Skeletal muscle cell (primary cell): Measurements from ENCODE around the gene ALDH3A1.

Experiments used
- DNase-seq: peaks from one replicate; pipeline ENCODE4 v3.0.0-alpha.2; 2010; ENCODE audit warnings: low read depth
- H3K4me3 ChIP-seq: 2 replicates; pipeline ENCODE4 v1.5.1; 2011; ENCODE audit warnings: low read depth, mild to moderate bottlenecking, control low read depth, low read length, moderate library complexity

Gene ALDH3A1

DNA sequence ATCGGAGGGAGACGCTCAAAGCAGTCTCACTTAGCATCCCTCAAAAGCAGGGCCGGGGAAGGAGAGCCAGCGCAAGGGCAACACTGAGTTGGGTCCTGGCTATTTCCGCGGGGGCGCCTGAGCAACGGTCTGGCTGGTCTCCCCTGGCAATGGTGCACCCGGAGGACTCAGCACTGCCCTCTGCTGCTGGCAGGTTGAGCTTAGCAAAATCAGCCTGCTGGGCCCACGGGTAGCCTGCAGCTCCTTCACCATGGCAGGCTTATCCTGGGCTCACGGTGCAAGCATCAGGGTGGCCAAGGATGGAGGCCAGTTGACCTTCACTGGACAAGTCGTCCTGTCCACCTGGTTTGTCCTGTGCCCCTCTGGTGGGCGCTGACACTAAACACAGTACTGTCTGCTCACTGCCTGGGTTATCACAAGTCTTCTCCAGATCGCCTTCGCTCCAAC lies 14.4 kb upstream of the ALDH3A1 start:
- no peak for DNase-seq

DNA sequence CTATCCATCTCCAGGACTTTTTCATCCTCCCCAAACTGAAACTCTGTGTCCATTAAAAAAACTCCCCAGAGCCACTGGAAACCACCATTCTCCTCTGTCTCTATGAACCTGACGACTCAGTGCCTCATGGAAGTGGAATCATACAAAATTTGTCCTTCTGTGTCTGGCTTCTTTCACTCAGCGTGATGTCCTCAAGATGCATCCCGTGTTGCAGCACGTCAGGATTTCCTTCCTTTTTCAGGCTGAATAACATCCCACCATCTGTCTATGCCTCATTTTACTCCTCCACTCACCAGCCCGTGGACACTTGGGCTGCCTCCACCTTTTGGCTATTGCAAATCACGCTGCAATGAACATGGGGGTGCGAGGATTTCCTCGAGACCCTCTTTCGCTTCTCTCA lies 12.6 kb upstream of the ALDH3A1 start:
- DNase-seq = no peak
- H3K4me3 ChIP-seq = no peak overlapping the region

More for the DNA sequence above, 14.4 kb upstream of the ALDH3A1 start:
- H3K4me3 ChIP-seq = no peak overlapping the region

DNA sequence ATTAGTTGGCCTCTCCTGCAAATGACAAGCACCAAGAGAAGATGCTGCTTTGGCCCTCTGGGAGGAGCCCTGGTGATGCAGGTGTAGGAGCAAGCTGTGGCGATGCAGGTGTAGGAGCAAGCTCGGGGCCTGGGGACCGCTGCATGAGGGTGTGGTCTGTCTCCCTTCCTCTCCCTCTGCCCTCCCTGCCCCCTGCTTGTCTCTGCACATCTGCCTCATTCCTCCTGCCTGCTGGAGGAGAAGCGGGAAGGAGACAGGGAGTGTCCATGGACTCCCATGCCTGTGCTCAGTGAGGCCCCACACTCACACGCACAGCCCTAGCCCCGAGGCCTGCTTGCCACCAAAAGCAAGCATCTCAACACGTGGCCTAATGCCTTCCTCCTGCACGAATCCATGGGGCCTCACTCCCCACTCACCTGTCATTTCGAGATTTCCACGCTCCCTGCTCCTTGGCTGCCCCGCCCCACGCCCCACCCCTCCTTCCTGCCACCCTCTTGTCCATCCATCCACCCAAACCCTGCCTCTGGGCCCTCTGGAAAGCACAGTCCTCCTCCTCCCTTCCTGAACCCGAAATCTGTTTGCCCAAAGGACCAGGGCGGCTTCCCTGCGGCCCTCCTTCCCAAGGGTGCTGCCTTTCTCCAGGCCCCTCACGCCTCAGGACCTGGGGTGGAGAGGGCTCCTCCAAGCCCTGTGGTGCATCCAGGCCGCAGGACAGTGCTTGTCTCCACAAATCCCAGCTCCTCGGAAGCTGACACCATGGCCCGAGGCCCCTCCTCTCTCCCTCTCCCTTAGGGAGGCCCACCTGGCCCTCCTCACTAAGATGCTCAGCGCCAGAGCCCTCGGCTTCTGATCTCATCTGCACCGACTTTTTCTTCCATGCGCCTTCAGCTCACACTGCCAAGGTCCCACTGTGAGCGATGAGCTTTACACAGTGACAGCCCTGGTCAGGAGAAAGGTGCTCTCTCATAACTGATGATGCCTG lies 11.8 kb upstream of the ALDH3A1 start:
- DNase-seq = no peak
- no peak overlapping the region for H3K4me3 ChIP-seq

DNA sequence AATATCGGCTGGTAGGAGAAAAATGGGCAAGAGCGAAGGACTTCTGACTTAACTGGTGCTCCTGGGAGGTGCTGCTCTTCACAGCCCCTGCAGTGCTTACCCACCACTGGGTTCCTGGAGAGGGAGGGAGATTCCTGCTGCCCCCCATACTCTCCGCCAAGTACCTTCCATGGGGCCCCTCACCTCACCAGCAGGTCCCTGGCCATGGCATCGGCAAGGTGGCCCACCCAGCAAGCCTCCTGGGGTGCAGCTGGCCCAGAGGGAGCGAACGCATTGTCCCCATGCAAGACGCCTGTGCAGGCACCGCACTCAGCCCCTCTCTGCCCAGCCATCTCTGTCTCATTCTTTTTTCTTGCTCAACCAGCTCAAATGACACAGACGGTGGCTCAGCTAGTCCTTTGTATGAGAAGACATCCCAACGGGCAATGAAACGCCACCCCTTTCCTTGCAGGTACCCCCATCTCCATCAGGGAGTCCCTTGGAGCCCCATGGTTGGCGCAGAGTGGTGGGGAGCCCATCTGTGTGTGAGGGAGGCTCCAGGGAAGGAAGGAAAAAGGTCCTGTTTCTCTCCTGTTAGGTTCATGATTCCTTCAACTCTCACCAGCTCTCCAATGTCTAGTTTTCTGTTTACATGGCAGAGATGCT lies 9.6 kb upstream of the ALDH3A1 start:
- DNase-seq = no peak
- H3K4me3 ChIP-seq = no peak overlapping the region

DNA sequence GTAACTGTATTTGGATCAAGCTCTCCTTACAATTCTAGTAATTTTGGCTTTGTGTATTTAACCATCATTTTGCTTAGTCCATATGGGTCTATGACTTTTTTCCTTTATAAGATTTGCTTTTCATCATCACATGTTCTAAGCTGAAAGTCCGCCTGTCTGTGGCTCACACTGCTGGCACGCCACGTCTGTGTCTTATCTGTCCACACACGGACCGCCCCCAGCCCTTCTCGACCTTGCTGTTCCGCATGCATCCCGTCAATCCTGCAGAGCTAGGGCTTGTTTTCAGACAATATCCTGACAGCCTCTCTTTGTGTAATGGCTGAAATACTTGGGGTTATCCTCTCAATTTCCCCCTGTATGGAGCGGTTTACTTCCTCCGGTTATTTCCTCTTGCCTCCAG lies 8.4 kb upstream of the ALDH3A1 start:
- H3K4me3 ChIP-seq = no peak overlapping the region
- no peak for DNase-seq

DNA sequence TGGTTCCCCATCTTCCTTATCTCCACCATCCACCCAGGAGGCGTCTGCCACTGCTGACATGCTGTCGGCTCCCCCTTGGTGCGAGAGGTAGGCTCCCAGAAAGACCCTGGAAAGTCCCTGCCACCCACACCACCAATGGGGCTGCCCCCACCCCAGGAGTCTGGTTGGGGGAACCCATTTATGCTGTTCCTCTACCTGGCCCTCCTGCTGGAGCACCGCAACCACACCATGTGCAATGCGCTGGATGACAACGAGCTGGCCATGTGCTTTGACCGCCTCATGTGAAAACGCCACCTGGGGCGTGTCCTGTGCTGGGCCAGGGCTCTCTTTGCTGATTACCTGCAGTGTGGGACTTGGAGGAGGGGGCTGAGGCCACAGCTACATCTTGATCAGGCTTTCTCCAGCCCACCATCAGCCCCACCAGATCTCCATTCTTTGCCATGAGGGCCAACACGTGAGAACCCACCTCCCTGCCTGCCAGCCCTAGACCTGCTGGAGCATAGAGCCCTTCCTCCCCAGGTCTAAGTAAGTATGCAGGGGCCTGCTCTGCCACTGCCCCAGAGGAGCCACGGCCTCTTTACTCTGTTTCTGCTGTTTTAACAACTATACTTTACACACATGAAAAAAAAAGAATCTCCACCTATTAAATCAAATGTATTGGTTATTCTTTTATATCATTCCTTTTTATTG lies 7.9 kb upstream of the ALDH3A1 start:
- DNase-seq = no peak
- H3K4me3 ChIP-seq = no peak overlapping the region

DNA sequence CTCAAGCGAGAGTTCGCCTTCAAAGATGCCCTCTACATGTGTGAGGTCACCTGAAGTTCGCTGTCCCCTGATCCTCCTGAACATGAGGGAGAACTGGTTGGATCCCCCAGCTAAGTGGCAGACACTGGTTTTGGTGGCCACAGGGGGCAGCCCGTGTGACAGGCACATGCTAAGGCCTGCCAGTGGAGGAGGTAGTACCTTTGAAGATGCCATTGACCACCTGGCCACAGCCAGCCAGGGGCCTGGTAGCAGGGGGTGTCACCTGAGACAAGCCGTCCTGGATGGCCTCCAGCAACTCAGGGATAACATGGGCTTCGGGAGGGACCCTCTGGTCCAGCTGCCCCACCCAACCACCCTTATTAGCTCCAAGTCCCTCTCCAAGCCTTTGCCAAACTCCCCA lies 7.3 kb upstream of the ALDH3A1 start:
- H3K4me3 ChIP-seq = no peak overlapping the region
- DNase-seq = no peak

DNA sequence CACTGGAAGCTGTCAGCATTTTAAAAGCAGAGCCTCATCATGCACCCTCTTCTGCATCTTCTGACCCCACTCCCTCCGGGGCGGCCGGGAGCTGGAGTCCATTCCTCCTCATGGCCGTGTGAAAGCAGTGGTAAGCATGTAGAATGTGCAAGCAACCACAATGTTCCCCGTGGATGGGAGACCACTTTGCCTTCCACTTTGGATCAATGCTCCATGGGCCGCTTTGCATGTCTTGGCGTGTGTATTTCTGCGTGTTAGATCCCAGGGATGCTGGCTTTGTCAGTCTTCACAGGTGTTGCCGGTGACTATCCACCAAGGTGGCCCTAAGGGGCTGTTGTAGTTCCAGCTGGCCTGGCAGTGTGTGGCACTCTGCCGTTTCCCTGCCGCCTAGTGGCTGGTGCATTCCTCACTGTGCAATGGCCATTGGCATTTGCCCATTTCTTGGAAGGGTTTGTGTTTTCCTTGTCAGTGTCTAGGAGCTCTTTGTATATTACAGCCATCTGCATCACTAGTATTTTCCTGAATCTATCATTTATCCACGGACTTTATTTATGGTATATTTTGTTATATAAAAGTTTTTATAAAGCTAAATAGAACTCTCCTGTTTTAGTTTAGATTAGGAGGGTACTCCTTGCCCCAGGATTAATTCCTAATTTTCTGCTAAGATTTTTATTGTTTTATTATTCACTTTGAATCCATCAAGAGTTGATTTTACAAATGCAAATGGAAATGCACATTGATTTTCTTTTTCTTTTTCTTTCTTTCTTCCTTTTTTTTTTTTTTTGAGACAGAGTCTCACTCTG lies 5.8 kb upstream of the ALDH3A1 start:
- no peak for DNase-seq
- H3K4me3 ChIP-seq = no peak overlapping the region

DNA sequence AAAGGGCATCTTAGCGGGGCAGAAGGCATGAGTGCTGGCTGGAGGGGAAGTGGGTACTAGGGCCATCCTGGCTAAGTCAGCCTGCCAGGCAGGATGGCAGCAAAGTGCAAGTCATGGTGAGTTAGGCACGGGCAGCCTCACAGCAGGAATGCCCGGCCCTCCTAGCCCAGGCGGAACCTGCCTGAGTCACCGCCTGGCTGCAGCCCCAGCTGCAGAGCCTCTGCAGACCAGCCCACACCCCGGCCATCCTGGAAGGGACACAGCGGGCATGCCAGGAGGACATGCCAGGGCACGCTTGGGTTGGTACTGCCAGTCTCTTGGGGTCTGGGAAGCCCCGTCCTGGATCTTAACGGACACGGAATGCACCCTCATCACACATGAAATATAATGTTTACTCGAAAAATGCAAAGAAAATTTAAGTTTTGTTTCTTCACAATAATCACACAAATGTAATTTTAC lies 5.0 kb upstream of the ALDH3A1 start:
- DNase-seq = peak; percentile 31
- H3K4me3 ChIP-seq = no peak overlapping the region

DNA sequence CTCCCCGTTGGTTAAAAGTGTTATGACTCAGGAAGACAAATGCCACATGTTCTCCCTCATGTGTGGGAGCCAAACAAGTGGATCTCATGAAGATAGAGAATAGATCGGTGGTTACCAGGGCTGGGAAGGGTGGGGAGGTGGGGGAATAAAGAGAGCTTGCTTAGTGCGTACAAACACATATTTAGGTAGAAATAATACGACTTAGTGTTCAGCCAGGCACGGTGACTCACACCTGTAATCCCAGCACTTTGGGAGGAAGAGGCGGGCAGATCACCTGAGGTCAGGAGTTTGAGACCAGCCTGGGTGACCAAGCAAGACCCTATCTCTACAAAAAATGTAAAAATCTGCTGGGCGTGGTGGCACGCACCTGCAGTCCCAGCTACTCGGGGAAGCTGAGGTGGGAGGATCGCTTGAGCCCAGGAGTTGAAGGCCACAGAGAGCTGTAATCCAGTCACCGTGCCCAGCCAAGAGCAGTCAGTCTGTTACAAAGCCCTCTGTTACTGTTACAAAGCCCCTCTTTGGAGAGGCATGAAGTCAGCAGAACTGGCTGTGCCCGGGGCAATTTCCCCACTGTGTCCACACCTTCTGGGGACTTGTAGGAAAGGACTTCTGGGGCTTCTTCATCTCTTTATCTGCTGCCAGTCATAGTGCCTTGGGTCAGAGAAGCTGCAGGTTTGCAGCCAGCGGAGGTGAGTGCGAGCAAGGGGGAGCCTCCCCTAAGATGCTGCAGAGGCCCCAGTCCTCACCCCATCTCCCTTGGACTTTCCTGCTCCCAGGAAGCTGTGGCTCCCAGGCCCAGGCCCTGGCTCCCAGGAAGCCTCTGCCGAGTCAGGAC lies 4.3 kb upstream of the ALDH3A1 start:
- no peak overlapping the region for H3K4me3 ChIP-seq
- no peak for DNase-seq

DNA sequence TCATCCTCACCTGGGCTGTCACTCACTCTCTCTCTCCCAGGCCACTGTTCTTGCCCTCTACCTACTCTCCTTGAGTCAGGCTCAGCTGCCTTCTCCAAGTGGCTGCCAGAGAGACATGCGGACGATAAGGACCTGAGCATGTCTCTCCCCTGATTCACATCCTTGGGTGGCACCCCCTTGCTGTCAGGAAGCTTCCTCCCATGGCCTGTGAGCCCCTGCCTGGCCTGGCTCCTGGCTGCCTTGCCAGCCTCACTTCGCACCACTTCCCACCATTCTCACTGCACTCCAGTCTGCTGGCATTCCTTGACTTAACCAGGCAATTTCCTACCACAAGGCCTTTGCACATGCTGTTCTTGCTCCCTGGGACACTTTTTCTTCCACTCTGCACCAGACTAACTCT lies 2.7 kb upstream of the ALDH3A1 start:
- H3K4me3 ChIP-seq = no peak overlapping the region
- DNase-seq = no peak

DNA sequence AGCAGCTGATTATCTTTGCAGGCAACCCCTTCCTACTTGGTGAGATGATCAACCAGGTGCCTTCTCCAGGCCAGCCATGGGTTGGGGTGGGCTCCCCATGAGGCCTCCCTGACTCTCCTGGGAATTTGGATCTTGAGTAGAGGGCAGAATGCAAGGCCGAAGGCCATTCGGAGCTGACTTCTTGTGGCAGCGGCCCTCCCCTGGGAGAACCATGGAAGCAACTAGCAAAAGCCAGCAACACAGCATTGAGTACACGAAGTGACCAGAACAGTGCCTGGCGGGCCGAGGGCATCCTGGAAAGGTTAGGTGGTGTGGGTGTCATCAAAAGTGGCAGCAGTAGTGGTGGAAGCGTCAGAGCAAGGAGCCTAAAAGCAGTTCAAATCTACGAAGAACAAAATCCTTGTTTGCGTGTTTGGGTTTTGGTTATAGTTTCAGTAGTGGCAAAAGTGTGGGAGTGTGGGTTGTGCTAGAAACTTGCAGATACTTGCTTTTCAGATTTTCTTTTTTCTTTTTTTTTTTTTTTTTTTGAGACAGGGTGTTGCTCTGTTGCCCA lies 2.0 kb upstream of the ALDH3A1 start:
- H3K4me3 ChIP-seq = no peak overlapping the region
- DNase-seq = no peak

DNA sequence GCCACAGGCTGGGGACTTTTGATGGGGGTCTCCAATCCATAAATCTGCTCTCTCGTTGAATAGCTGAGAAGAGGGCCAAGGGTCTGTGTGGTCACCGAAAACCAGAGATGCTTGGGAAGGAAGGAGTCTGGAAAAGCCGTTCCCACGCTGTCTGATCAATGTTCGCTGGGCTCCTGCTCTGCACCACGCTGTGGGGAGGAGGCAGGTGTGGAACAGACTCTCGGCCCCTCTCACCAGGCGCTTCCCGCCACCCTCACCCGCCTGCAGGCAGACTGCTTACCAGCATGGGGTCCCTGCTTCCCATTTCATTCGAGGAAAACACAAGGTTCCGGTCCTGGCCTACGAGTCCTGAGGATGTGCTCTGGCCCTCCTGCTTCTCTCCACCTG lies 702 bp upstream of the ALDH3A1 start:
- H3K4me3 ChIP-seq = no peak overlapping the region
- no peak for DNase-seq

DNA sequence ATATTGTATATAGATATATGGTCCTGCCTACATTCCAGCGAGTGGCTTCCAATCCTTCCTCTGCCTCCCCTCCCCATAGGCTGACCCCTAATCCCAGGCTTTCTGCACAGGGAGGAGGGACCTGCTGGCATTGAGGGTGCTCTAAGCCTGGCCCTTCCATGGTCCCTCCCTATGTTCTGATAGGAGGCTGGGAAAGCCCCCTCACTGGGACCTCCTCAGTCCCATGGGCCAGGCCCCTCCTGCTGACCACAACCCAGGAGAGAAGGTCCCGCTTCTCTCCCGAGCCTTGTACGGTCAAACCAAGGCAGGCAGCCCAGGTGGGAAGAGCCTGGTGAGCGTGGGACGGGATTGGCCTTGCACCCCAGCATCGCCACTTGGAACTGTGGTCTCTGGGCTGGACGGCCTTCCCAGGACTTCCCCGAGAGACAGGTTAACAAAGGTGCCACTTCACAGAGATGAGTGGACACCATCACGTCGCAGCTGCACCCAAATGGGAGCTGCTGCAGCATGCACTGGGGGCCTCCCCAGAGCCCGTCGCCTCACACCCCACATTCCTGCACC lies 859 bp downstream of the ALDH3A1 start:
- DNase-seq = no peak
- H3K4me3 ChIP-seq = no peak overlapping the region

DNA sequence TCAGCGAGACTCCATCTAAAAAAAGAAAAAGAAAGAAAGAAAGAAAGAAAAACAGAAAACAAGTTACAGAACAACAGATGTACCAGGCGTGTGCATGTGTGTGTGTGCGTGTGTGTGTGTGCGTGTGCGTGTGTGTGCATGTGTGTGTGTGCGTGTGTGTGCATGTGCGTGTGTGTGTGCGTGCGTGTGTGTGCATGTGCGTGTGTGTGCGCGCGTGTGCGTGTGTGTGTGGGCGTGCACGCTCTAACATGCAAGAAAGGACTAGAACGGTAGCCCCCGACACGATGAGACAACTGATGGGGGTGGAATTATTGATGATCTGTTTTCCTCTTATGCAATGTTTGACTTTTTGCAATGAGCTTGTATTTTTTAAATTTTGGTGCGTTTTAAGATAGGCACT lies 1.6 kb downstream of the ALDH3A1 start:
- no peak overlapping the region for H3K4me3 ChIP-seq
- no peak for DNase-seq

DNA sequence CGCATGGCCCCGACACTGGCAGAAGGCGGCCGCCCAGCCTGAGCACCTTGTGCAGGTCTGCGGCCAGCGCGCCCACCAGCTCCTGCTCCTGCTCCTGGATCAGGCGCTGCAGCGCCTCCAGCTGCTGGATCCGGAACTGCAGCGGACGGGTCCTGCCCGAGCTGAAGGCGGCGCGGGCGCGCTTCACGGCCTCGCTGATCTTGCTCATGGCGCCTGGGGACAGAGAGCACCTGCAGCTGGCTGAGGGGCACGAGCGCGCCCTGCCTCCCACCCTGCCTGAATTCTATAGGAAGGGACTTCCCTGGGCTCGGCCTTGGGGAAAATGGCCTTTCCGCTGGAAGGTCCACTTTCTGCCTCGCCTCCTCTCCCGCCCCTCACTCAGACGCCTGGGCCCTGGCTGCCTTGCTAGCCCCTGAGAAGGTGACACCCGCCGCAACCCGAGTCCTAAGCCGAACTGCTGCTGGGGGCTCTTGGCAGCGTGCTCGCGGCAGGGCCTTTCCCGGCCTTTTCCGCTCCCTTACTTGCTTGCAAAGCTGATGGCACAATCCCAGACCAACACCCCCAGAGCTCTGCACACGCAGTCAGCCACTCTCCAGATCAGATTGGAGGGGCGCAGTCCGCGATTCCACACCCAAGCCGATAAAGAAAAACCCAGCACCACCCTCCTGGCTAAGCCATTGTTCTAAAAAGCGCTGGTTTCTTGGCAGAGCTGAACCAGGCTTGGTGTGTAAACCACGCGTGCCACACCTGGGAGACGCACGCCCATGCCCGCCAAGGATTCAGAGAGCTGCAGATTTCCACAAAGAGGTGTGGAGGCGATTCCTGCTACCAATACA lies 3.0 kb downstream of the ALDH3A1 start:
- peak overlapping the region; percentile 38 for H3K4me3 ChIP-seq
- no peak for DNase-seq

DNA sequence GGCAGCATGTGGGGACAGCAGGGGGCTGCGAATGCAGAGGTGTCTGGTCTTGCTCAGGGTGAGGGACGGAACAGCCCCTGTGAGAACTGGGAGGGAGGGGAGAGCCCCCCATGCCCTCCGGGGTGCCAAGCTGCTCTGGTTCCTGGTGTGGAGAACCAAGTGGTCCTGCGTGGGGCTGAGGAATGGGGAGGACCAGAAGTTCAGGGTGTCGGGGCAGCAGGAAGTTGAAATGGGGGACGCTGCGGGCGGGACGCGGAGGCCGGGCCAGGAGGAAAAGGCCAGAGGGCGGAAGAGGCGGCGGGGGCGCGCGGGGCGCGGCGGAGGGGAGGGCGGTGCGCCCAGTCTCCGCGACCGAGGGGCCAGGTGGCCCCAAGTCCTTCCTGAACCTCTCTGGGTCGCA lies 3.6 kb downstream of the ALDH3A1 start:
- H3K4me3 ChIP-seq = peak overlapping the region; percentile 38
- no peak for DNase-seq
